ENCODE data around the gene FRMD1. TPM values are rescaled to one million over a fixed set of nuclear protein-coding genes. Genes with fewer than 3 reads are reported as not detected.

FRMD1 gene
- total RNA-seq, 1 experiment from 2014 or later: not detected

GRCh38 chr6:168095716-168096250 is 16.8 kb upstream of the FRMD1 start:
- Histone ChIP-seq H3K79me2 (ENCODE audit: low read depth) (no peaks in the 10 kb centered on the region), H3K27me3 (ENCODE audit: insufficient read depth, low read depth) (peaks cover 95% of the 10 kb centered on the region), H3K9me3 (ENCODE audit: insufficient read depth, low read depth) (no peaks in the 10 kb centered on the region), H3K4me1 (replicated peaks; ENCODE audit: insufficient read depth) (no peaks in the 10 kb centered on the region), H3K36me3 (ENCODE audit: low read depth) (no peaks in the 10 kb centered on the region), H3K4me2 (no peak overlapping the region), H3K9me2 (ENCODE audit: insufficient read depth) (no peaks in the 10 kb centered on the region), H2AFZ (no peak overlapping the region), H3K27ac (no peak overlapping the region), H3K4me3 (no peak overlapping the region), H3F3A (ENCODE audit: insufficient read depth, low read depth) (no peaks in the 10 kb centered on the region), H4K20me1 (ENCODE audit: insufficient read depth) (no peaks in the 10 kb centered on the region; the same call in 1 of the 2 replicates)
- CTCF ChIA-PET: no interaction called here
- no peak for DNase-seq
- BruUV-seq (replicated peaks): no TSS peak
- intact Hi-C loops (cut with micrococcal nuclease; ENCODE audit: unreplicated experiment): no loop called here
- POLR2A ChIA-PET (ENCODE audit: unreplicated experiment): no interaction called here
- no peak for TF ChIP-seq EZH2 (IDR thresholded peaks at IDR 0.05; ENCODE audit: low read depth)
- TF ChIP-seq CTCF (conservative IDR thresholded peaks at IDR 0.05): no peak

- Histone ChIP-seq H3K36me3 (ENCODE audit: low read depth) (no peaks in the 10 kb centered on the region), H3K27me3 (ENCODE audit: insufficient read depth, low read depth) (peaks cover 95% of the 10 kb centered on the region), H3K9me2 (ENCODE audit: insufficient read depth) (no peaks in the 10 kb centered on the region), H2AFZ (no peak overlapping the region), H3K9me3 (ENCODE audit: insufficient read depth, low read depth) (no peaks in the 10 kb centered on the region), H3K27ac (no peak overlapping the region), H3K4me2 (no peak overlapping the region), H3K79me2 (ENCODE audit: low read depth) (no peaks in the 10 kb centered on the region), H3K4me3 (no peak overlapping the region), H4K20me1 (ENCODE audit: insufficient read depth) (no peaks in the 10 kb centered on the region; the same call in 1 of the 2 replicates), H3K4me1 (replicated peaks; ENCODE audit: insufficient read depth) (no peaks in the 10 kb centered on the region), H3F3A (ENCODE audit: insufficient read depth, low read depth) (no peaks in the 10 kb centered on the region)
- ChIA-PET POLR2A (ENCODE audit: unreplicated experiment) (no interaction called here), CTCF (no interaction called here)
- no peak for DNase-seq
- intact Hi-C loops (cut with micrococcal nuclease; ENCODE audit: unreplicated experiment): no loop called here
- TF ChIP-seq EZH2 (IDR thresholded peaks at IDR 0.05; ENCODE audit: low read depth) (no peak), CTCF (conservative IDR thresholded peaks at IDR 0.05) (no peak)
- no TSS peak for BruUV-seq (replicated peaks)
Measured at GRCh38 chr6:168095171-168095691, 16.2 kb upstream of the FRMD1 start.

- H3K4me1 ChIP-seq (replicated peaks; ENCODE audit: insufficient read depth): no peaks in the 10 kb centered on the region
- no peaks in the 10 kb centered on the region; the same call in 1 of the 2 replicates for H4K20me1 ChIP-seq (ENCODE audit: insufficient read depth)
- TF ChIP-seq EZH2 (IDR thresholded peaks at IDR 0.05; ENCODE audit: low read depth): no peak
- TF ChIP-seq CTCF (conservative IDR thresholded peaks at IDR 0.05): no peak
- H2AFZ ChIP-seq: no peak overlapping the region
- no peak for DNase-seq
- no peak overlapping the region for H3K4me3 ChIP-seq
- POLR2A ChIA-PET (ENCODE audit: unreplicated experiment): no interaction called here
- intact Hi-C loops (cut with micrococcal nuclease; ENCODE audit: unreplicated experiment): no loop called here
- H3F3A ChIP-seq (ENCODE audit: insufficient read depth, low read depth): no peaks in the 10 kb centered on the region
- no peaks in the 10 kb centered on the region for H3K79me2 ChIP-seq (ENCODE audit: low read depth)
- BruUV-seq (replicated peaks): no TSS peak
- H3K4me2 ChIP-seq: no peak overlapping the region
- H3K27me3 ChIP-seq (ENCODE audit: insufficient read depth, low read depth): peaks cover 97% of the 10 kb centered on the region
- CTCF ChIA-PET: no interaction called here
- H3K9me2 ChIP-seq (ENCODE audit: insufficient read depth): no peaks in the 10 kb centered on the region
- H3K27ac ChIP-seq: no peak overlapping the region
- no peaks in the 10 kb centered on the region for H3K36me3 ChIP-seq (ENCODE audit: low read depth)
- no peaks in the 10 kb centered on the region for H3K9me3 ChIP-seq (ENCODE audit: insufficient read depth, low read depth)
Measured at GRCh38 chr6:168093634-168094033, 14.6 kb upstream of the FRMD1 start.

Data from PC-9 (cell line).